Psoas muscle (tissue), 8 donors: ENCODE data around the gene PALLD. TPM values are rescaled to one million over a fixed set of nuclear protein-coding genes. Genes with fewer than 3 reads are reported as not detected.

Source experiments
- ATAC-seq, 4 donors: fragments of 200-7000 bp; cut with Tn5 transposase; one replicate each; pipeline ENCODE4 v1.9.1; 2020; ENCODE audit warnings: moderate library complexity in 3 of 4, mild to moderate bottlenecking in 2 of 4
- DNase-seq, 2 donors: peaks; one replicate each; pipeline ENCODE4 v3.0.0-alpha.2; 2020
- H3K27ac ChIP-seq: fragments of 200-600 bp; one replicate; pipeline ENCODE4 v1.8.0; 2022
- H3K27me3 ChIP-seq, 3 donors: fragments of 200-600 bp in 1 of 3; one replicate each; pipeline versions ENCODE4 v1.6.1 to v1.8.0; 2013 to 2022; ENCODE audit warnings: low read length in 2 of 3, mild to moderate bottlenecking in 2 of 3, moderate library complexity in 1 of 3; ENCODE audit not compliant: insufficient read depth in 3 of 3
- H3K36me3 ChIP-seq, 2 donors: fragments of 200-600 bp in 1 of 2; one replicate each; pipeline versions ENCODE4 v1.6.1 to v1.8.0; 2013 to 2022; ENCODE audit warnings: low read depth in 1 of 2, mild to moderate bottlenecking in 1 of 2, moderate library complexity in 1 of 2; ENCODE audit not compliant: insufficient read depth in 1 of 2
- H3K4me1 ChIP-seq: fragments of 200-600 bp; one replicate; pipeline ENCODE4 v1.8.0; 2022
- H3K4me3 ChIP-seq: fragments of 200-600 bp; one replicate; pipeline ENCODE4 v1.8.0; 2022; ENCODE audit warnings: mild to moderate bottlenecking
- H3K9me3 ChIP-seq: fragments of 200-600 bp; one replicate; pipeline ENCODE4 v1.8.0; 2022
- WGBS, 3 donors: extraction: QIAGEN DNeasy Blood & Tissue Kit; methylation state at CpG; one replicate each; pipeline versions ENCODE4 v1.1.6 to v1.1.7; 2013; 5-methylcytosine and 5-hydroxymethylcytosine counted together
- intact Hi-C, 2 donors: fragments of 100-400 bp; cut with DNase I; formaldehyde crosslinking; loops; one replicate each; pipeline versions ENCODE4 v1.11.0 to v1.14.2; 2022
- polyA plus RNA-seq, 3 donors: library from polyadenylated mRNA; stranded (reverse); fragments of 200-250 nt; gene quantifications; one replicate each; pipeline ENCODE4 v1.2.3, GENCODE V29; 2013
- total RNA-seq, 4 donors: library from RNA; stranded (reverse); fragmentation: NEBNext Ultra II Directional in 2 of 4; extraction: Animal tissue kit (Norgen Biotek cat#: 25700) in 2 of 4; gene quantifications; one replicate each; pipeline versions ENCODE4 v1.2.1 to v1.2.4, GENCODE V29; 2021 to 2023
- TF ChIP-seq, protein P1 (sequence below): fragments of 200-600 bp; IDR thresholded peaks from one replicate; pipeline ENCODE4 v1.8.0; 2022; ENCODE audit warnings: antibody characterized with exemption
- donor health status: healthy with polysubstance abuse.
- donor health status: DM: no; HTN: no; CAD: no; lungs with moderate emphysema.
- donor health status: Bipolar disorder and iron deficiency.
- donor health status: healthy.
- donor health status: DM: yes; HTN: yes; CAD: no.
- donor health status: DM: no; HTN: no; CAD: no.
- donor health status: DM: no; HTN: no; CAD: no.
- donor health status: DM: yes; HTN: yes; CAD: no.

The PALLD gene
- total and polyA plus RNA-seq, 7 donors = 19.2 to 245 (median 168) TPM

DNA sequence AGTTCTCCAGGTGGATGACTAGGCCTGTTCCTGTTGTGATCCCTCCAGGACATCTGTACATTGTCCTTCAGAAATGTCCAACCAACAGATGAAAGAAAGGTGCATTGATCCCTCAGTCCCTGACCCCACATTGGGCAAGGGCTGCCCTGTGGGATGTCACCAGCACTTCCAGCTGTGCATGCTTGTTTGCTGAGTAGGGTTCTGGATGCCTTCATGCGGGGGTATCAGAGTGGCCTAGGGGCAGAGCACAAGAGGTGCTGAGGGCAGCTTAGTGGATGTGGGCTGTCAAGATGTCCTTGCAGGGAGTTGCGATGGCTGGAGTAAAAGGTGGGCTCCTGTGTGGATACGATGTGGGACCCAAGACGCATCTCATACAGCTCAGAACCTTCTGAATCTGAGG is 112.5 kb downstream of the PALLD start:
- no peak overlapping the region for H3K4me3 ChIP-seq
- H3K9me3 ChIP-seq = no peaks in the 10 kb centered on the region
- H3K36me3 ChIP-seq = no peaks in the 10 kb centered on the region
- peaks cover 35% of the 10 kb centered on the region for H3K4me1 ChIP-seq
- ATAC-seq (no peak), DNase-seq (no peak)
- intact Hi-C loops = no loop called here
- WGBS, 3 donors = 80 to 98% (median 96%) methylated on average over 4 of the region's 4 CpGs
- H3K27me3 ChIP-seq = no peaks in the 10 kb centered on the region
- TF ChIP-seq, protein P1, sequence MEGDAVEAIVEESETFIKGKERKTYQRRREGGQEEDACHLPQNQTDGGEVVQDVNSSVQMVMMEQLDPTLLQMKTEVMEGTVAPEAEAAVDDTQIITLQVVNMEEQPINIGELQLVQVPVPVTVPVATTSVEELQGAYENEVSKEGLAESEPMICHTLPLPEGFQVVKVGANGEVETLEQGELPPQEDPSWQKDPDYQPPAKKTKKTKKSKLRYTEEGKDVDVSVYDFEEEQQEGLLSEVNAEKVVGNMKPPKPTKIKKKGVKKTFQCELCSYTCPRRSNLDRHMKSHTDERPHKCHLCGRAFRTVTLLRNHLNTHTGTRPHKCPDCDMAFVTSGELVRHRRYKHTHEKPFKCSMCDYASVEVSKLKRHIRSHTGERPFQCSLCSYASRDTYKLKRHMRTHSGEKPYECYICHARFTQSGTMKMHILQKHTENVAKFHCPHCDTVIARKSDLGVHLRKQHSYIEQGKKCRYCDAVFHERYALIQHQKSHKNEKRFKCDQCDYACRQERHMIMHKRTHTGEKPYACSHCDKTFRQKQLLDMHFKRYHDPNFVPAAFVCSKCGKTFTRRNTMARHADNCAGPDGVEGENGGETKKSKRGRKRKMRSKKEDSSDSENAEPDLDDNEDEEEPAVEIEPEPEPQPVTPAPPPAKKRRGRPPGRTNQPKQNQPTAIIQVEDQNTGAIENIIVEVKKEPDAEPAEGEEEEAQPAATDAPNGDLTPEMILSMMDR = no peak
- H3K27ac ChIP-seq = no peak overlapping the region

GRCh38 chr4:168610911-168611530 is 114.2 kb downstream of the PALLD start:
- Histone ChIP-seq H3K27me3 (no peaks in the 10 kb centered on the region), H3K4me1 (peaks cover 31% of the 10 kb centered on the region), H3K36me3 (no peaks in the 10 kb centered on the region), H3K4me3 (no peak overlapping the region), H3K27ac (no peak overlapping the region), H3K9me3 (no peaks in the 10 kb centered on the region)
- intact Hi-C loops = no loop called here
- 56 to 57% (median 57%) methylated on average over 6 of the region's 6 CpGs for WGBS, 3 donors
- TF ChIP-seq, protein P1 = no peak
- no peak for ATAC-seq
- DNase-seq = no peak

DNA sequence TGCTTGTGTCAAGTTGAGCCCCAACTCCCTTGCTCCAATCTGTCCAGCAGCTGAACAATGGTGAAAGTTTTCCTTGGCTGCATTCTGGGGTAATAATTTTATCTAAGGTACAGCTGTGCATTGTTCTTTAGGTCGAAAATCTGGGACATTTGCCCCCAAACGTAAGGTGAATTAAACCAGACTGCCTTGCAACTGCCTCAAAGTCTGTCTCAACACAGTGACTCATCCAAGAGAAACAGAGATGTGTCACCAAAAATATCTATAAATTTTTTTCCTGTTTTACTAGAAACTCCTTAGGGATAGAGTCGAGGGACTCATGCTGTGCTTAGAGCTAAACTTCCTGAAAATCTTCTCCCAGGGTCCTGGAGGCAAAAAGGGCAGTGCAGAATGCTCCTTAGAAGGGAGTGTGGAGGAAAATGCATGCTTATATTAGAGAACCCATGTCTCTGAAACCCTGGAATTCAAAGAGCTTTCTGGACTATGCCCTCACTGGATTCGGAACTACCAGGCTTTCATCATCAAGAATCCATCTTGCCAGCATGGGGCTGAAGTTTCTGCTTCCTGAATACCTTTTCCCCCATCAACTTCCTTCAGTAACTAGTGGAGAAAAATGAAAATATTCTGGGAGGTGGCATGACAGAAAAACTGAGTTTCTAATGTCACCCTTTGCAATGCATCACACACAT is 115.7 kb downstream of the PALLD start:
- no peaks in the 10 kb centered on the region for H3K27me3 ChIP-seq
- H3K4me3 ChIP-seq = no peak overlapping the region
- no peaks in the 10 kb centered on the region for H3K9me3 ChIP-seq
- 57 to 66% (median 63%) methylated on average over 4 of the region's 4 CpGs for WGBS, 3 donors
- intact Hi-C loops = no loop called here
- no peaks in the 10 kb centered on the region for H3K36me3 ChIP-seq
- no peak overlapping the region for H3K27ac ChIP-seq
- no peak for DNase-seq
- peaks cover 29% of the 10 kb centered on the region for H3K4me1 ChIP-seq
- TF ChIP-seq, protein P1 = no peak
- no peak for ATAC-seq

DNA sequence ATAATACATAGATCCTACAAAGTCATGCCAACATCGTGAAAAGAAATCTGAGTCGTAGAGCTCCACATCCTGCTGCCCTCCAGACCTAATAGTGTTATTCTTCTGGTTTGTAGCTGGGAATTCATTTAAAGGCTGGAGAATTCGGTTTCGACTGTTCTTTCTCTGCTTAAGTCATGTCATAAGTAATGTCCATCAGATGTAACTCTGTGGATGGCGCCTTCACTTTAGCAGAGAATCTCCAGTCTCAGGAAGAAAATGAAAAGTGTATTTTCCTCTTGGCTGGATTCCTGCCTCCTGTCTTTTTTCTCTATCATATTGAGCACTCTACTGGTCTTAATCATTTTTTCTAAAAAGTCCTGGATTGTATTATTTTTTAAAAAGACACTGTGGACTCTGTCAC is 117.0 kb downstream of the PALLD start:
- H3K36me3 ChIP-seq = no peaks in the 10 kb centered on the region
- no peaks in the 10 kb centered on the region for H3K9me3 ChIP-seq
- peaks cover 37% of the 10 kb centered on the region for H3K4me1 ChIP-seq
- H3K27ac ChIP-seq = no peak overlapping the region
- intact Hi-C loops = no loop called here
- H3K4me3 ChIP-seq = no peak overlapping the region
- TF ChIP-seq, protein P1 = no peak
- DNase-seq (no peak), ATAC-seq (no peak)
- 77 to 85% (median 78%) methylated on average over 5 of the region's 5 CpGs for WGBS, 3 donors
- no peaks in the 10 kb centered on the region for H3K27me3 ChIP-seq
